ENCODE data around the gene MSRB3.
"Not testable (repeated sequence)": the region's sequence is repeated elsewhere in the genome, so short reads cannot be mapped to it uniquely, and the experiment has no call there.

Gene MSRB3

DNA sequence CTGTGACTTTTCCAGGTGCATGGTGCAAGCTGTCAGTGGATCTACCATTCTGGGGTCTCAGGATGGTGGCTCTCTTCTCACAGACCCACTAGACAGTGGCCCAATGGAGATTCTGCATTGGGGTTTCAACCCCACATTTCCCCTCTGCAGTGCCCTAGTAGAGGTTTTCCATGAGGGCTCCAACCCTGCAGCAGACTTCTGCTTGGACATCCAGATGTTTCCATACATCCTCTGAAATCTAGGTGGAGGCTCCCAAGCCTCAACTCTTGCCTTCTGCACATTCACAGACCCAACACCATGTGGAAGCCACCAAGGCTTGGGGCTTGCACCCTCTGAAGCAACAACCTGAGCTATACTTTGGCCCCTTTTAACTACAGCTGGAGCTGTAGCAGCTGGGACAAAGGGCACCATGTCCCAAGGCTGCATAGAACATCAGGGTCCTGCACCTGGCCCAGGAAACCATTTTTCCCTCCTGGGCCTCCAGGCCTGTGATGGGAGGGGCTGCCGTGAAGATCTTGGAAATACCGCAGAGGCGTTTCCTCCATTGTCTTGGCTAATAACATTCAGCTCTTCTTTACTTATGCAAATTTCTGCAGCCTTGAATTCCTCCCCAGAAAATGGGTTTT lies 205.5 kb downstream of the MSRB3 start:
- not testable (repeated sequence) for H3K4me1 Mint-ChIP-seq; H3K27ac Mint-ChIP-seq (ENCODE audit: low read depth); H3K36me3 Mint-ChIP-seq (ENCODE audit: insufficient read depth); DNase-seq (ENCODE audit: low spot score in 2 of 2); ATAC-seq (replicated peaks; ENCODE audit: extremely low read depth, poor library complexity, severe bottlenecking); H3K4me3 Mint-ChIP-seq; H3K27me3 Mint-ChIP-seq
- peaks cover 22% of the 10 kb centered on the region for H3K9me3 Mint-ChIP-seq

- DNase-seq (ENCODE audit: low spot score in 2 of 2) (no peak), ATAC-seq (replicated peaks; ENCODE audit: extremely low read depth, poor library complexity, severe bottlenecking) (no peak)
- H3K36me3 Mint-ChIP-seq (ENCODE audit: insufficient read depth), result no peaks in the 10 kb centered on the region
- H3K27me3 Mint-ChIP-seq, result no peaks in the 10 kb centered on the region
- H3K9me3 Mint-ChIP-seq, result peaks cover 13% of the 10 kb centered on the region
- H3K4me3 Mint-ChIP-seq, result no peak overlapping the region
- no peak overlapping the region for H3K27ac Mint-ChIP-seq (ENCODE audit: low read depth)
- no peaks in the 10 kb centered on the region for H3K4me1 Mint-ChIP-seq
Measured at GRCh38 chr12:65488197-65488596, 209.7 kb downstream of the MSRB3 start.

- no peaks in the 10 kb centered on the region for H3K36me3 Mint-ChIP-seq (ENCODE audit: insufficient read depth)
- H3K27ac Mint-ChIP-seq (ENCODE audit: low read depth), result no peak overlapping the region
- ATAC-seq (replicated peaks; ENCODE audit: extremely low read depth, poor library complexity, severe bottlenecking) (no peak), DNase-seq (ENCODE audit: low spot score in 2 of 2) (no peak)
- no peak overlapping the region for H3K4me3 Mint-ChIP-seq
- H3K4me1 Mint-ChIP-seq, result no peaks in the 10 kb centered on the region
- H3K27me3 Mint-ChIP-seq, result peaks cover 10% of the 10 kb centered on the region
- peaks cover 5% of the 10 kb centered on the region for H3K9me3 Mint-ChIP-seq
Measured at GRCh38 chr12:65490250-65490649, 211.8 kb downstream of the MSRB3 start.

GRCh38 chr12:65492998-65493912 lies 214.8 kb downstream of the MSRB3 start:
- peaks cover 4% of the 10 kb centered on the region for H3K9me3 Mint-ChIP-seq
- peaks cover 12% of the 10 kb centered on the region for H3K27me3 Mint-ChIP-seq
- H3K36me3 Mint-ChIP-seq (ENCODE audit: insufficient read depth), result no peaks in the 10 kb centered on the region
- H3K27ac Mint-ChIP-seq (ENCODE audit: low read depth), result no peak overlapping the region
- H3K4me3 Mint-ChIP-seq, result no peak overlapping the region
- no peaks in the 10 kb centered on the region for H3K4me1 Mint-ChIP-seq
- no peak for DNase-seq (ENCODE audit: low spot score in 2 of 2)
- no peak for ATAC-seq (replicated peaks; ENCODE audit: extremely low read depth, poor library complexity, severe bottlenecking)

DNA sequence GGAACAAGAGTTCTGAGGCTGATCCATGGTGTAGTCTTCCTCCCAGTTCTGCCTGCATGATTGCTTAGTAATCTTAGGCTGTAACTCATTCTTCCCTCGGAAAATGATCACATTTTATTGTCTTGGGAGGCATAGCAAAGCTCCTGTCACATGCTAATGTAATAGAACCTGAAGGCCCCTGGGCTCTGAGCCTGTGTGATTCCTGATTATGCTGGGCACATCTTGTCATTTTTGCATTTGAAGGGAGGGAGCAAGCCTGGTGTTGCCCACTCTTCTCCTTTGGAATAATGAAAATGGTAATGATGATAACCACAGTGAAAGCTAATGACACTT lies 215.4 kb downstream of the MSRB3 start:
- Mint-ChIP-seq H3K27me3 (peaks cover 12% of the 10 kb centered on the region), H3K27ac (ENCODE audit: low read depth) (no peak overlapping the region), H3K4me1 (no peaks in the 10 kb centered on the region), H3K36me3 (ENCODE audit: insufficient read depth) (no peaks in the 10 kb centered on the region), H3K9me3 (peaks cover 4% of the 10 kb centered on the region), H3K4me3 (no peak overlapping the region)
- ATAC-seq (replicated peaks; ENCODE audit: extremely low read depth, poor library complexity, severe bottlenecking) (no peak), DNase-seq (ENCODE audit: low spot score in 2 of 2) (no peak)

- Mint-ChIP-seq H3K9me3 (peaks cover 4% of the 10 kb centered on the region), H3K36me3 (ENCODE audit: insufficient read depth) (no peaks in the 10 kb centered on the region), H3K4me1 (no peaks in the 10 kb centered on the region), H3K27ac (ENCODE audit: low read depth) (no peak overlapping the region), H3K4me3 (no peak overlapping the region), H3K27me3 (peaks cover 12% of the 10 kb centered on the region)
- DNase-seq (ENCODE audit: low spot score in 2 of 2), result no peak
- ATAC-seq (replicated peaks; ENCODE audit: extremely low read depth, poor library complexity, severe bottlenecking), result no peak
Measured at GRCh38 chr12:65494537-65494936, 216.1 kb downstream of the MSRB3 start.

DNA sequence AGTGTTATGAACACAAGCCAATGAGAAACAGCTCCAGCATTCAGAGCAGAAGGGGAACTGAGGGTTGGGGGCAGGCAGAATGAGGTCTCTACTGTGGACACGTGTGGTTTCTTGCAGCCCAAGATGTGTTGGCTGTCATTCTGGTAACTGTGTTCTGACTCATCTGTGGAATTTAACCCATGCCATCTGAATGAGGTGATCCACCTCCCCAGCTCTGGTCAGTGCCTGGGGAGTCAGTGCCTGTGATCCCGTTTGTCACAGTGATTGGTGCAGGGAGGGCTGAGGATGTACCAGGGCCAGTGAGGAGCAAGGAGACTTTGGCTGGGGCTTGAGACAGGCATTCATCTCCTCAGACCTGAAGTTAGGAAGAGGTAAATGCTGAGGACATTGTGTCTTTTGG lies 216.8 kb downstream of the MSRB3 start:
- no peak for DNase-seq (ENCODE audit: low spot score in 2 of 2)
- Mint-ChIP-seq H3K36me3 (ENCODE audit: insufficient read depth) (no peaks in the 10 kb centered on the region), H3K27me3 (peaks cover 12% of the 10 kb centered on the region), H3K27ac (ENCODE audit: low read depth) (no peak overlapping the region), H3K4me3 (no peak overlapping the region), H3K9me3 (peaks cover 4% of the 10 kb centered on the region), H3K4me1 (no peaks in the 10 kb centered on the region)
- no peak for ATAC-seq (replicated peaks; ENCODE audit: extremely low read depth, poor library complexity, severe bottlenecking)

DNA sequence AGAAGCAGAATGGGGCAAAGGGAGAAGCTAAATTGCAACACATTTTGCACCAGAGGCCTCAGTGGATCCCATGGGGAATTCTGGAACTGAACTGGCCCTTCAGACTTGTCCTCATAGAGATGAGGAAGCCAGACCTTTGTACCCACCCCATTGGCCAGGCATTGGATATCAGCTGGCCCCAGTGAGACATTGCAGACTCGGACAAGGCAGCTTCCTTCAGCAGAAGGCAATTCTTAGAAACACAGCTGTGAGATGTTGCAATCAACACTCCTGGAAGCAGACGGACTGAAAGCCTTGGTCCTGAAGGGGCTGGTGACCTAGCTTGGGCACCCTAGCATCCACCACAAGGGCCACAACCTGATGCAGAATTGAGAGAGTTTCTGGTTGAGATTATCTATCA lies 218.1 kb downstream of the MSRB3 start:
- no peaks in the 10 kb centered on the region for H3K36me3 Mint-ChIP-seq (ENCODE audit: insufficient read depth)
- H3K4me1 Mint-ChIP-seq, result no peaks in the 10 kb centered on the region
- ATAC-seq (replicated peaks; ENCODE audit: extremely low read depth, poor library complexity, severe bottlenecking), result no peak
- peaks cover 12% of the 10 kb centered on the region for H3K27me3 Mint-ChIP-seq
- H3K9me3 Mint-ChIP-seq, result peaks cover 4% of the 10 kb centered on the region
- no peak overlapping the region for H3K27ac Mint-ChIP-seq (ENCODE audit: low read depth)
- no peak for DNase-seq (ENCODE audit: low spot score in 2 of 2)
- no peak overlapping the region for H3K4me3 Mint-ChIP-seq

GRCh38 chr12:65497660-65498059 lies 219.2 kb downstream of the MSRB3 start:
- ATAC-seq (replicated peaks; ENCODE audit: extremely low read depth, poor library complexity, severe bottlenecking) (no peak), DNase-seq (ENCODE audit: low spot score in 2 of 2) (no peak)
- Mint-ChIP-seq H3K27me3 (peaks cover 12% of the 10 kb centered on the region), H3K4me3 (no peak overlapping the region), H3K36me3 (ENCODE audit: insufficient read depth) (peaks cover 2% of the 10 kb centered on the region), H3K27ac (ENCODE audit: low read depth) (no peak overlapping the region), H3K4me1 (no peaks in the 10 kb centered on the region), H3K9me3 (no peaks in the 10 kb centered on the region)

DNA sequence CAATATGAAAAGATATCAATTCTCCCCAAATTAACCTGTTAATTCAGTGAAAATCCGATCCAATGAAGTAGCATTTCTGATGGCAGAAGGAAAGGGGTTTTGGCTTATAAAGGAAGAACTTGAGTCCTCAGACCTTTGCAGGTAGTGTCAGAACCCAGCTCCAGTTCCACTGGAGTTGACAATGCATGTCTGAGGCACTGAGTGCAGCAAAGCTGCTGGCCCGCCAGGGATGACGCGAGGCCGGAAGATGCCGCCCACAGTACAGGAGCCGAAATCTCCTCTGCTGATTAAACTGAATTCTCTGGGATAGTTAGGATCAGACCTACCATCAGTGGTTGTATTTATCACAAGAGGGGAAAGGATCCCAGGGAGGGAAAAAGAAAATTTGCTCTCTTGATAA lies 220.7 kb downstream of the MSRB3 start:
- Mint-ChIP-seq H3K9me3 (no peaks in the 10 kb centered on the region), H3K27me3 (peaks cover 12% of the 10 kb centered on the region), H3K4me3 (no peak overlapping the region), H3K36me3 (ENCODE audit: insufficient read depth) (peaks cover 2% of the 10 kb centered on the region), H3K27ac (ENCODE audit: low read depth) (no peak overlapping the region), H3K4me1 (no peaks in the 10 kb centered on the region)
- ATAC-seq (replicated peaks; ENCODE audit: extremely low read depth, poor library complexity, severe bottlenecking) (no peak), DNase-seq (ENCODE audit: low spot score in 2 of 2) (no peak)

DNA sequence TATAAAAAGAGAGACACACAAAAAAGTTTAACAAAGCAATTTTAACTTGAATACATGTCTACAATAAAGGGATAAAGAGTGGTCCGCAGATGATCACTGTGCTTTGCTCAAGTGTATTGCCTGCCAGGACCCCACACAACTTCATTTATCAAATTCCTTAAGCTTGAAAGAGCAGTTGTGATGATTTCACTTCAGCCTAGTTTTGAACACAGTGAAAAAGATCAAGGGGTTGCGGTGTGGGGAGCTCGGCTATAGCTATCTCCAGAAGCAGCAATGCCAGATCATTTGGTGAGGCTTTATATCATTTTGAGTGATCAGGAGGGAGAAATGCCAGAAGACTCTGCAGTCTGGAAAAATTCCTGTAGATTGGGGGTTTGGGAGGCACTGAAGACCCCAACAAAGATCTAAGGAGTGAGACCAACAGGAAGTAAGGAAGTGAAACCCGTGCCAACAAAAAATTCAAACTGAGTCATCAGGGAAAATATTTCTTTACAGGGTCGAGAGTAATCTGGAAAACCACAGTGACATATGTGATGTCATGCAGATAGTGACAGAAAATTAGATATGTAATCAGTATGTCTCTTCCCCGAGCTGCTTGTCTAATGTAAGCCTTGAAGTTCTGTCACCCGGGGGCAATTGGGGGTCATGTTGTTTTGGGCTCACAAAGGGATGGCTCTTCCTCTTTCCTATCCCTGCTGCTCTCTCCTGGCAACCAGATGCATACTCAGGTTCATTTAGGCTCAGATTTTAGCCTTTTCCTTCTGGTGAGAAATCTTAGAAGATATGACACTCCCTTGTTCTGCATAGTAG lies 221.8 kb downstream of the MSRB3 start:
- ATAC-seq (replicated peaks; ENCODE audit: extremely low read depth, poor library complexity, severe bottlenecking) (no peak), DNase-seq (ENCODE audit: low spot score in 2 of 2) (no peak)
- Mint-ChIP-seq H3K27me3 (peaks cover 1% of the 10 kb centered on the region), H3K36me3 (ENCODE audit: insufficient read depth) (peaks cover 2% of the 10 kb centered on the region), H3K4me3 (no peak overlapping the region), H3K27ac (ENCODE audit: low read depth) (no peak overlapping the region), H3K9me3 (no peaks in the 10 kb centered on the region), H3K4me1 (no peaks in the 10 kb centered on the region)

DNA sequence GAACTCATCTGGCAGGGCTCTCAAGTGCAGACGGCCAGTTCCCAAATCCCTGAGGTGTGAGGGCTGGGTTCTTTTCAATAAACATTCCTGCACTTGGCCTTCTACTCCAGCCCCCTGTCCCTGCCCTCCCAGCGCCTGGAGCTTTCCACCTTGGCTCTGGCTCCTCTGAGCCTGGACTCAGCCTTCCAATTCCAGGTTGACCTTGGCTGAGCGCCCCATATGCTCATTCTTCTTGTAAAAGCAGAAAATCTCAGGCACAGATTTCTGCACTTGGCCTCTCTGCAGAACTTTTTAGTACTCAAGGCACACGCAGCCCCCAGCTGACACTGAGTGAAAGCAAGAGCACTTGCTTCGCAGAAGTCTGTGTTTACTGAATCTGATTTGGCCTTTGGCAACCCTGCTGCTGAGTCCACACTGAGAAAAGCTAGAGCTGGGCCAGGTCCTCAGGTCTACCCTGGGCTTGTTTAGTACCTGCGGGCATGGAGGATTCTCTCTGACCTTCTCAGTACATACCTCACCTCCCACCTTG lies 222.7 kb downstream of the MSRB3 start:
- Mint-ChIP-seq H3K36me3 (ENCODE audit: insufficient read depth) (peaks cover 2% of the 10 kb centered on the region), H3K27me3 (peaks cover 8% of the 10 kb centered on the region), H3K27ac (ENCODE audit: low read depth) (no peak overlapping the region), H3K4me3 (no peak overlapping the region), H3K4me1 (no peaks in the 10 kb centered on the region), H3K9me3 (no peaks in the 10 kb centered on the region)
- ATAC-seq (replicated peaks; ENCODE audit: extremely low read depth, poor library complexity, severe bottlenecking) (no peak), DNase-seq (ENCODE audit: low spot score in 2 of 2) (no peak)
